H1 (cell line): ENCODE results near the gene ZBTB8B. TPM values are rescaled to one million over a fixed set of nuclear protein-coding genes. Genes with fewer than 3 reads are reported as not detected.

Experiments used
- CTCF ChIA-PET: fragments of 300-600 bp; sonication (Branson Sonifier 250); formaldehyde crosslinking; loops from one replicate; lab custom pipeline; 2021; ENCODE audit not compliant: partially characterized antibody; lab: Charles Lee
- POLR2A ChIA-PET: fragments of 300-600 bp; sonication (Branson Sonifier 250); formaldehyde crosslinking; loops from one replicate; lab custom pipeline; 2021; ENCODE audit warnings: inconsistent platforms; ENCODE audit not compliant: partially characterized antibody; lab: Charles Lee
- DNase-seq, 2 experiments: peaks; one replicate each; pipeline versions ENCODE4 v3.0.0 to v3.0.0-alpha.2; 2010 to 2022; ENCODE audit warnings: low spot score in 2 of 2, low read depth in 1 of 2, mixed read lengths in 1 of 2
- FAIRE-seq: peaks from 2 replicates; lab custom pipeline; 2011; peaks lifted over from hg19 to GRCh38; lab: Jason Lieb, UNC
- H2AFZ ChIP-seq: 2 replicates; pipeline ENCODE4 v1.8.1; 2012; ENCODE audit warnings: low read length, inconsistent platforms
- H2AK5ac ChIP-seq: 2 replicates; pipeline ENCODE4 v1.6.1; 2013; ENCODE audit warnings: low read depth, low read length
- H2BK120ac ChIP-seq: replicated peaks from 2 replicates; pipeline ENCODE3; 2013; ENCODE audit warnings: low read depth, low read length, inconsistent platforms
- H2BK12ac ChIP-seq: 2 replicates; pipeline ENCODE4 v1.6.1; 2013; ENCODE audit warnings: low read depth, low read length
- H2BK15ac ChIP-seq: 2 replicates; pipeline ENCODE4 v1.6.1; 2013; ENCODE audit warnings: low read length
- H2BK20ac ChIP-seq: 2 replicates; pipeline ENCODE4 v1.6.1; 2013; ENCODE audit warnings: low read length
- H2BK5ac ChIP-seq: 2 replicates; pipeline ENCODE4 v1.6.1; 2013; ENCODE audit warnings: low read depth, low read length
- H3K14ac ChIP-seq: 2 replicates; pipeline ENCODE4 v1.6.1; 2013; ENCODE audit warnings: inconsistent platforms; ENCODE audit not compliant: insufficient read length
- H3K18ac ChIP-seq: 2 replicates; pipeline ENCODE4 v1.6.1; 2013; ENCODE audit warnings: low read length; ENCODE audit errors: extremely low read depth
- H3K23ac ChIP-seq: 2 replicates; pipeline ENCODE4 v1.6.1; 2013; ENCODE audit warnings: inconsistent platforms; ENCODE audit not compliant: insufficient read length
- H3K23me2 ChIP-seq: 2 replicates; pipeline ENCODE4 v1.6.1; 2013; ENCODE audit warnings: low read depth, low read length
- H3K27ac ChIP-seq: 2 replicates; pipeline ENCODE4 v1.6.1; 2011; ENCODE audit warnings: low read depth, low read length, inconsistent platforms
- H3K27me3 ChIP-seq, 4 experiments: replicated peaks in 1 of 4; 1 replicate in 1 of 4; 2 replicates in 3 of 4; pipeline versions ENCODE4 v1.6.1 to v1.8.1; 2011 to 2013; ENCODE audit warnings: low read length in 3 of 4, mild to moderate bottlenecking in 3 of 4, inconsistent platforms in 2 of 4, mixed read lengths in 2 of 4, moderate library complexity in 1 of 4; ENCODE audit not compliant: control insufficient read depth in 3 of 4, insufficient read depth in 3 of 4; ENCODE audit errors: extremely low read depth in 1 of 4
- H3K36me3 ChIP-seq, 4 experiments: 2 replicates each; pipeline versions ENCODE4 v1.6.1 to v1.8.1; 2011 to 2013; ENCODE audit warnings: mild to moderate bottlenecking in 4 of 4, low read length in 3 of 4, moderate library complexity in 2 of 4, control low read depth in 1 of 4, inconsistent platforms in 1 of 4; ENCODE audit not compliant: insufficient read depth in 4 of 4, control insufficient read depth in 2 of 4
- H3K4ac ChIP-seq: replicated peaks from 2 replicates; pipeline ENCODE3; 2013; ENCODE audit warnings: low read length, low read depth, mixed read lengths, inconsistent platforms; ENCODE audit not compliant: insufficient read length
- H3K4me1 ChIP-seq, 4 experiments: replicated peaks in 1 of 4; 1 replicate in 1 of 4; 2 replicates in 3 of 4; pipeline versions ENCODE4 v1.6.1 to v1.8.1; 2011 to 2013; ENCODE audit warnings: low read length in 3 of 4, inconsistent platforms in 2 of 4, mixed read lengths in 1 of 4; ENCODE audit not compliant: insufficient read depth in 4 of 4, control insufficient read depth in 3 of 4
- H3K4me2 ChIP-seq, 2 experiments: 2 replicates each; pipeline versions ENCODE4 v1.6.1 to v1.8.1; 2011 to 2013; ENCODE audit warnings: low read depth in 2 of 2, low read length in 2 of 2, control low read depth in 1 of 2, inconsistent platforms in 1 of 2, mild to moderate bottlenecking in 1 of 2; ENCODE audit not compliant: insufficient read depth in 1 of 2
- H3K4me3 ChIP-seq, 4 experiments: fragments of 200-600, 300-600 bp in 1 of 4; sonication (generic), shearing (Covaris generic), sonication (Bioruptor Twin) in 1 of 4; 2 replicates each; pipeline versions ENCODE4 v1.5.1 to v1.8.1; 2011 to 2016; ENCODE audit warnings: low read length in 4 of 4, low read depth in 3 of 4, control low read depth in 2 of 4, inconsistent platforms in 2 of 4, mild to moderate bottlenecking in 2 of 4, mixed read lengths in 1 of 4, moderate library complexity in 1 of 4; ENCODE audit not compliant: insufficient read depth in 2 of 4; ENCODE audit errors: extremely low read depth in 1 of 4
- H3K56ac ChIP-seq: replicated peaks from 2 replicates; pipeline ENCODE3; 2013; ENCODE audit warnings: low read depth, mild to moderate bottlenecking, mixed read lengths, low read length, inconsistent platforms; ENCODE audit not compliant: insufficient read length
- H3K79me1 ChIP-seq: 2 replicates; pipeline ENCODE4 v1.6.1; 2013; ENCODE audit warnings: low read depth, low read length, control low read depth
- H3K79me2 ChIP-seq, 2 experiments: 2 replicates each; pipeline versions ENCODE4 v1.6.1 to v1.8.1; 2012 to 2013; ENCODE audit warnings: low read length in 2 of 2, mild to moderate bottlenecking in 2 of 2, inconsistent platforms in 1 of 2; ENCODE audit not compliant: insufficient read depth in 2 of 2, control insufficient read depth in 1 of 2
- H3K9ac ChIP-seq, 4 experiments: replicated peaks in 1 of 4; 1 replicate in 1 of 4; 2 replicates in 3 of 4; pipeline versions ENCODE4 v1.6.1 to v1.8.1; 2011 to 2013; ENCODE audit warnings: low read depth in 3 of 4, low read length in 3 of 4, control low read depth in 2 of 4, mild to moderate bottlenecking in 2 of 4, moderate library complexity in 2 of 4, inconsistent platforms in 1 of 4; ENCODE audit errors: extremely low read depth in 1 of 4
- H3K9me3 ChIP-seq, 2 experiments: 2 replicates each; pipeline versions ENCODE4 v1.6.1 to v1.8.1; 2012 to 2013; ENCODE audit warnings: mild to moderate bottlenecking in 2 of 2, moderate library complexity in 2 of 2, control low read depth in 1 of 2, inconsistent platforms in 1 of 2, low read depth in 1 of 2, low read length in 1 of 2, mixed read lengths in 1 of 2; ENCODE audit not compliant: insufficient read depth in 2 of 2
- H4K20me1 ChIP-seq, 2 experiments: replicated peaks in 1 of 2; 2 replicates each; pipeline versions ENCODE3 to v1.8.1; 2011 to 2013; ENCODE audit warnings: inconsistent platforms in 2 of 2, low read length in 2 of 2, mild to moderate bottlenecking in 1 of 2; ENCODE audit not compliant: insufficient read depth in 2 of 2, control insufficient read depth in 1 of 2
- H4K5ac ChIP-seq: 2 replicates; pipeline ENCODE4 v1.6.1; 2013; ENCODE audit warnings: low read length, low read depth, mixed read lengths, inconsistent platforms; ENCODE audit not compliant: insufficient read length
- H4K8ac ChIP-seq: 2 replicates; pipeline ENCODE4 v1.8.0; 2013; ENCODE audit warnings: mild to moderate bottlenecking, moderate library complexity, low read length, inconsistent platforms; ENCODE audit not compliant: insufficient read depth; ENCODE audit errors: extremely low read depth
- H4K91ac ChIP-seq: replicated peaks from 2 replicates; pipeline ENCODE3; 2013; ENCODE audit warnings: low read length, mixed read lengths, inconsistent platforms; ENCODE audit not compliant: insufficient read length
- CHD2 ChIP-seq: IDR thresholded peaks from 2 replicates; pipeline ENCODE4 v1.6.1; 2012; ENCODE audit warnings: low read length, improper control_type of control experiment
- HDAC6 ChIP-seq: IDR thresholded peaks from one replicate; pipeline ENCODE4 v1.7.1; 2012; ENCODE audit warnings: low read depth, mild to moderate bottlenecking, inconsistent platforms, low read length, moderate library complexity
- POU5F1 ChIP-seq: IDR thresholded peaks from 2 replicates; pipeline ENCODE4 v1.6.1; 2011; ENCODE audit warnings: low read depth, mild to moderate bottlenecking, low read length, moderate library complexity
- RNF2 ChIP-seq: fragments of 200-900, 300-1000 bp; sonication (generic); IDR thresholded peaks from 2 replicates; pipeline ENCODE4 v1.7.1; 2016; ENCODE audit warnings: borderline replicate concordance, low read depth, mild to moderate bottlenecking, antibody characterized with exemption, low read length; ENCODE audit not compliant: poor library complexity, severe bottlenecking; ENCODE audit errors: missing control alignments
- SIRT6 ChIP-seq: IDR thresholded peaks from one replicate; pipeline ENCODE4 v1.7.1; 2012; ENCODE audit warnings: low read length, inconsistent platforms
- WGBS, 2 experiments: shearing (Covaris generic) in 1 of 2; methylation state at CpG; one replicate each; pipeline versions ENCODE4 v1.1.6 to v1.1.7; 2013 to 2015; ENCODE audit warnings: low lambda C conversion rate in 2 of 2, mixed read lengths in 2 of 2, inconsistent platforms in 1 of 2, low coverage in 1 of 2, missing lambda C conversion rate in 1 of 2; ENCODE audit not compliant: insufficient replicate concordance in 2 of 2, insufficient coverage in 1 of 2, insufficient read length in 1 of 2; ENCODE audit errors: extremely low coverage in 1 of 2, missing lambda C conversion rate in 1 of 2; 5-methylcytosine and 5-hydroxymethylcytosine counted together
- polyA plus RNA-seq, 7 experiments: library from polyadenylated mRNA; depleted of rRNA in 3 of 7; stranded (reverse) in 5 of 7; unstranded in 2 of 7; fragments of >200 nt in 5 of 7; fragments of 200-250 nt in 2 of 7; gene quantifications; 1 replicate in 5 of 7; 2 replicates in 1 of 7; 4 replicates in 1 of 7; pipeline versions ENCODE4 v1.2.1 to v1.2.3, GENCODE V29; 2011 to 2013; ENCODE audit warnings: missing spikeins in 2 of 7, mixed read lengths in 2 of 7
- total RNA-seq: library from RNA; stranded (reverse); fragmentation: NEBNext Ultra II Directional; extraction: Animal tissue kit (Norgen Biotek cat#: 25700); gene quantifications from 2 replicates; pipeline ENCODE4 v1.2.1, GENCODE V29; 2021

Gene ZBTB8B
- total and polyA plus RNA-seq, 2 of the 8 experiments (the other 6 are each of a cell fraction or from before 2014, with no cell fraction given): 1.3 to 3.7 TPM

DNA sequence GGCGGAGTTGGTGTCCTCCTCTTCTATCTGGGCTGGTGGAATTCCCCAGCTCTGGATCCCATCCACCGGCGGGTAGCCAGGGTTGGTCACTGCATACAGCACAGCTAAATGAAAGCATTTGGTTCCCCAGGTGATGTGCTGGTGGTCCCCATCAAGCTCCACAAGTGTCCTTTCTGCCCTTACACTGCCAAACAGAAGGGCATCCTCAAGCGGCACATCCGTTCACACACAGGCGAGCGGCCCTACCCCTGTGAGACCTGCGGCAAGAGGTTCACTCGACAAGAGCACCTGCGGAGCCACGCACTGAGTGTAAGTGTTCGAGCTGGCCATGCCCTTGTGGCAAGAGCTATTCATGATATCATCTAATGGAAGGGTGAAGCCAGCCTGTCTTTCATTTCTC lies 15.9 kb downstream of the ZBTB8B start:
- H3K23ac ChIP-seq: no peak overlapping the region
- H3K27me3 ChIP-seq: no peaks in the 10 kb centered on the region
- H3K79me2 ChIP-seq: no peaks in the 10 kb centered on the region
- H3K27ac ChIP-seq: no peak overlapping the region
- no peak overlapping the region for H3K4me3 ChIP-seq
- no peak overlapping the region for H3K18ac ChIP-seq
- no peak overlapping the region for H4K91ac ChIP-seq
- 93% methylated on average over 12 of the region's 12 CpGs; no CpG with 5 or more reads in 1 of the 2 experiments for WGBS, 2 experiments
- H3K9ac ChIP-seq: no peak overlapping the region
- H3K23me2 ChIP-seq: no peaks in the 10 kb centered on the region
- H2BK15ac ChIP-seq: 0 out of 2 replicates have a peak overlapping the region, but pooled peaks have one; percentile 5
- H4K8ac ChIP-seq: no peak overlapping the region
- H4K20me1 ChIP-seq: no peaks in the 10 kb centered on the region
- H2BK5ac ChIP-seq: no peak overlapping the region
- H3K79me1 ChIP-seq: no peaks in the 10 kb centered on the region
- no peak overlapping the region for H2BK120ac ChIP-seq
- no peak overlapping the region for H3K14ac ChIP-seq
- FAIRE-seq (no peak), DNase-seq (no peak)
- ChIA-PET CTCF (interaction anchor here (0.8 to 1.9 kb wide), 9 partner anchors 8 to 231 kb away, joined by 3 to 7 read pairs (median 4); no protein-coding TSS in a partner anchor), POLR2A (interaction anchor here (1.1 kb wide), 2 partner anchors 10 to 226 kb away, joined by 3 to 5 read pairs; no protein-coding TSS in a partner anchor)
- no peak overlapping the region for H2BK20ac ChIP-seq
- H3K4me2 ChIP-seq: no peak overlapping the region
- no peak overlapping the region for H2AK5ac ChIP-seq
- no peaks in the 10 kb centered on the region for H3K9me3 ChIP-seq
- no peak overlapping the region for H2AFZ ChIP-seq
- H3K4me1 ChIP-seq: no peaks in the 10 kb centered on the region
- TF ChIP-seq RNF2: no peak
- TF ChIP-seq POU5F1: no peak
- TF ChIP-seq HDAC6: no peak
- TF ChIP-seq SIRT6: no peak
- TF ChIP-seq CHD2: no peak
- H3K36me3 ChIP-seq: peaks cover 0 to 11% (median 4%) of the 10 kb centered on the region in 4 experiments; a peak in 2 of 8 replicates
- no peak overlapping the region for H3K56ac ChIP-seq
- no peak overlapping the region for H3K4ac ChIP-seq
- H2BK12ac ChIP-seq: no peak overlapping the region
- no peak overlapping the region for H4K5ac ChIP-seq
